ENCODE data around the gene EME1. TPM values are rescaled to one million over a fixed set of nuclear protein-coding genes. Genes with fewer than 3 reads are reported as not detected.
A peak's percentile ranks its signal among the peaks of the same experiment; 100 is the strongest.

EME1 gene
- polyA plus RNA-seq, 2 of the 4 experiments (the other 2 are of a cell fraction): 24.3 to 29.9 TPM

GRCh38 chr17:50360486-50361115 lies 12.4 kb upstream of the EME1 start:
- ChIA-PET POLR2A (interaction anchor here (1.1 to 1.8 kb wide), 2 partner anchors 12 to 37 kb away, joined by 3 to 4 read pairs; partner anchors contain the start of gene LRRC59), CTCF (interaction anchor here (0.6 to 33.9 kb wide), 20 partner anchors 7 to 191 kb away, joined by 3 to 445 read pairs (median 4); partner anchors contain the start of genes EME1, LRRC59, MRPL27 and RSAD1)
- WGBS (ENCODE audit: missing lambda C conversion rate): 96% methylated on average over 10 of the region's 11 CpGs
- Histone ChIP-seq H3K27ac (no peak overlapping the region), H3K9me3 (no peaks in the 10 kb centered on the region), H3K4me3 (no peak overlapping the region), H3K4me2 (no peak overlapping the region), H3K4me1 (peaks cover 3% of the 10 kb centered on the region; the same call in 1 of the 3 replicates)
- DNase-seq (ENCODE audit: low read depth in 1 of 2, low spot score in 1 of 2) (no peak), ATAC-seq (no peak), FAIRE-seq (no peak)
- TF ChIP-seq MYC (IDR thresholded peaks at IDR 0.05; ENCODE audit: borderline replicate concordance, low read length) (no peak), ELK1 (IDR thresholded peaks at IDR 0.05; ENCODE audit: low read depth, low read length) (no peak), HDAC2 (IDR thresholded peaks at IDR 0.05) (no peak), TFCP2L1 (CRISPR knock-in tag; IDR thresholded peaks at IDR 0.05) (no peak), RAD21 (conservative IDR thresholded peaks at IDR 0.05 in 1 of 2, IDR thresholded peaks at IDR 0.05 in 1 of 2) (no peak), BCL3 (IDR thresholded peaks at IDR 0.05) (no peak), ATOH8 (CRISPR knock-in tag; IDR thresholded peaks at IDR 0.05; ENCODE audit: low read depth) (no peak), SMC3 (IDR thresholded peaks at IDR 0.05) (no peak), POLR2AphosphoS2 (conservative IDR thresholded peaks at IDR 0.05; ENCODE audit: low read length) (no peak), NR3C1 (IDR thresholded peaks at IDR 0.05) (no peak), POLR2A (IDR thresholded peaks at IDR 0.05; ENCODE audit: low read length) (no peak)

- peaks cover 3% of the 10 kb centered on the region; the same call in 1 of the 3 replicates for H3K4me1 ChIP-seq
- CTCF ChIA-PET: interaction anchor here (0.7 to 33.9 kb wide), 30 partner anchors 8 to 210 kb away, joined by 3 to 445 read pairs (median 4); partner anchors contain the start of genes COL1A1, EME1, LRRC59 and MRPL27
- peak; percentile 80 to 93 for DNase-seq (ENCODE audit: low read depth in 1 of 2, low spot score in 1 of 2)
- peak; percentile 87 for FAIRE-seq
- no peak overlapping the region for H3K27ac ChIP-seq
- no peak overlapping the region for H3K4me2 ChIP-seq
- ATAC-seq: peak; percentile 67 to 81
- H3K9me3 ChIP-seq: no peaks in the 10 kb centered on the region
- POLR2A ChIA-PET: interaction anchor here (0.6 to 1.8 kb wide), 6 partner anchors 9 to 35 kb away, joined by 3 to 6 read pairs (median 3); partner anchors contain the start of genes LRRC59 and XYLT2
- 35% methylated on average over 11 of the region's 11 CpGs for WGBS (ENCODE audit: missing lambda C conversion rate)
- no peak overlapping the region for H3K4me3 ChIP-seq
- TF ChIP-seq REST (IDR thresholded peaks at IDR 0.05) (no peak), MAX (IDR thresholded peaks at IDR 0.05) (peak; percentile 65), MAFK (IDR thresholded peaks at IDR 0.05; ENCODE audit: partially characterized antibody) (no peak), JUNB (IDR thresholded peaks at IDR 0.05) (no peak), ZFP36 (IDR thresholded peaks at IDR 0.05; ENCODE audit: borderline replicate concordance, partially characterized antibody) (no peak), ELK1 (IDR thresholded peaks at IDR 0.05; ENCODE audit: low read depth, low read length) (no peak), CBX2 (IDR thresholded peaks at IDR 0.05; ENCODE audit: borderline replicate concordance, low read depth) (no peak), HEYL (CRISPR knock-in tag; IDR thresholded peaks at IDR 0.05) (no peak), FOSB (CRISPR knock-in tag; IDR thresholded peaks at IDR 0.05) (0 out of 2 replicates have a peak, but pooled peaks have one; percentile 40), TP53 (CRISPR knock-in tag; IDR thresholded peaks at IDR 0.05) (no peak), RAD21 (conservative IDR thresholded peaks at IDR 0.05 in 1 of 2, IDR thresholded peaks at IDR 0.05 in 1 of 2) (peak; percentile 42 to 65; a peak in 4 of 5 replicates), EHMT2 (IDR thresholded peaks at IDR 0.05; ENCODE audit: low read depth) (no peak)
- TF ChIP-seq, protein P1, sequence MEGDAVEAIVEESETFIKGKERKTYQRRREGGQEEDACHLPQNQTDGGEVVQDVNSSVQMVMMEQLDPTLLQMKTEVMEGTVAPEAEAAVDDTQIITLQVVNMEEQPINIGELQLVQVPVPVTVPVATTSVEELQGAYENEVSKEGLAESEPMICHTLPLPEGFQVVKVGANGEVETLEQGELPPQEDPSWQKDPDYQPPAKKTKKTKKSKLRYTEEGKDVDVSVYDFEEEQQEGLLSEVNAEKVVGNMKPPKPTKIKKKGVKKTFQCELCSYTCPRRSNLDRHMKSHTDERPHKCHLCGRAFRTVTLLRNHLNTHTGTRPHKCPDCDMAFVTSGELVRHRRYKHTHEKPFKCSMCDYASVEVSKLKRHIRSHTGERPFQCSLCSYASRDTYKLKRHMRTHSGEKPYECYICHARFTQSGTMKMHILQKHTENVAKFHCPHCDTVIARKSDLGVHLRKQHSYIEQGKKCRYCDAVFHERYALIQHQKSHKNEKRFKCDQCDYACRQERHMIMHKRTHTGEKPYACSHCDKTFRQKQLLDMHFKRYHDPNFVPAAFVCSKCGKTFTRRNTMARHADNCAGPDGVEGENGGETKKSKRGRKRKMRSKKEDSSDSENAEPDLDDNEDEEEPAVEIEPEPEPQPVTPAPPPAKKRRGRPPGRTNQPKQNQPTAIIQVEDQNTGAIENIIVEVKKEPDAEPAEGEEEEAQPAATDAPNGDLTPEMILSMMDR (IDR thresholded peaks at IDR 0.05): peak; percentile 71
These were observed 11.2 kb upstream of the EME1 start for GRCh38 chr17:50361561-50362480.

All from A549 (cell line).